Central memory CD4-positive, alpha-beta T cell (primary cell): ENCODE data around the gene SGTB.
A peak's percentile ranks its signal among the peaks of the same experiment; 100 is the strongest.
"Not testable (repeated sequence)": the region's sequence is repeated elsewhere in the genome, so short reads cannot be mapped to it uniquely, and the experiment has no call there.

Experiments used
- DNase-seq: peaks from one replicate; pipeline ENCODE4 v3.0.0; 2022
- total RNA-seq, 3 experiments: gene quantifications; one replicate each; lab custom pipeline; 2026; lab: John Stamatoyannopoulos, UW

SGTB gene
- 38.8 to 146 (median 129) reads per million in 3 experiments for total RNA-seq

- DNase-seq, result peak; percentile 76
Measured at GRCh38 chr5:65721720-65722574, at the start of gene SGTB, which contains the start of gene NLN. Gene SGTB (minus strand): TSS chr5:65722109. CDS start chr5:65720807, 1,302 bp downstream. Gene NLN (plus strand): TSS chr5:65722205. CDS start chr5:65722374, 169 bp downstream.

DNA sequence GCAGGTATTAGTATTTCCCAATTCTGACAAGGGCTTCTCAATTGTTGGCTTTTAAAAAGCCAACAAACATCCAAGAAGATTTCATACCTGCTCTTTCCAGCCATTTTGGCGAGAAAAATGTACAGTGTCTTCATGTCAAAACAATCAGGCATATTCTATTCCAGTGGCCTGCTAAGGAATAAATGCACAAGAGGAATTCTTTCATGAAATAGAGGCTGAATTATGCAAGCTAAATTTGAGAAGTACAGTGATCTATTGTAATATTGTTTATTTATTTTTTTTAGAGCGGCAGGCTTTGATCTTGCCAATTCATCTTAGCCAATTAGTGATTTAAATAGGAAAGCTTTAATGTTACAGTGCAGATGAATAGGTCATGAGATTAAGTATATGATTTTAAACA lies 49.4 kb upstream of the SGTB start:
- DNase-seq, result no peak

- no peak for DNase-seq
Measured at GRCh38 chr5:65769539-65769938, 47.6 kb upstream of the SGTB start.

GRCh38 chr5:65768723-65769346 lies 46.9 kb upstream of the SGTB start:
- DNase-seq, result no peak

DNA sequence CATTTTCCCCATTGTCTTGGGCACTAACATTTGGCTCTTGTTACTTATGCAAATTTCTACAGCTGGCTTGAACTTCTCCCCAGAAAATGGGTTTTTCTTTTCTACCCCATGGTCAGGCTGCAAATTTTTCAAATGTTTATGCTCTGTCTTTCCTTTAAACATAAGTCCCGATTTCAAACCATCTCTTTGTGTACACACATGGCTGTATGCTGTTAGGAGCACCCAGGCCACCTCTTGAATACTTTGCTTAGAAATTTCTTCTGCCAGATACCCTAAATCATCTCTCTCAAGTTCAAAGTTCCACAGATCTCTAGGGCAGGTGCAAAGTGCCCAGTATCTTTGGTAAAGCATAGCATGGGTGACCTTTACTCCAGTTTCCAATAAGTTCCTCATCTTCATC lies 45.7 kb upstream of the SGTB start:
- DNase-seq, result no peak

- no peak for DNase-seq
Measured at GRCh38 chr5:65766781-65767180, 44.9 kb upstream of the SGTB start.

DNA sequence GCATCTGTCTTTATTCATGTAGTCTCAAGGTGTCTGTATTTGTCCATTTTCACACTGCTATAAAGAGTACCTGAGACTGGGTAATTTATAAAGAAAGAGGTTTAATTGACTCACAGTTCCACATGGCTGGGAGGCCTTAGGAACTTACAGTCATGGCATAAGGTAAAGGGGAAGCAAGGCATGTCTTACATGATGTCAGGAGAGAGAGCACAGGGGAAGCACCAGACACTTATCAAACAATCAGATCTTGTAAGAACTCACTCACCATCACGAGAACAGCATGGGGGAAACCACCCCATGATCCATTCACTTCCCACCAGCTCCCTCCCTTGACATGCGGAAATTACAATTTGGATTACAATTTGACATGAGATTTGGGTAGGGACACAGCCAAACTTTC lies 44.3 kb upstream of the SGTB start:
- DNase-seq, result no peak

DNA sequence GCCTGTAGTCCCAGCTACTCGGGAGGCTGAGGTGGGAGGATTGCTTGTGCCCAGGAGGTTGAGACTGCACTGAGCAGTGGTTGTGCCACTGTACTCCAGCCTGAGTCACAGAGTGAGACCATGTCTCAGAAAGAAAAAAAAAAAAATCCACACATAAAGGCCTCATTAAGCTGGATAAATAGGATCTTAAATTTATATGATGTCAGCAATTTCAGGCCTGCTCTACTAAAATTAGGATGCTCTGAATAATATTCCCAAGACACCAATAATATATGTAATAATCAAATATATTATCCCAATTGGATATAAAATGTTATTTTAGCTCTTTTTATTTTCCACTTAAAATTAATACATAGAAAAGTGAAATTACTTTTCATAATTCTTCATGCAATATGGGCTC lies 43.7 kb upstream of the SGTB start:
- no peak for DNase-seq

DNA sequence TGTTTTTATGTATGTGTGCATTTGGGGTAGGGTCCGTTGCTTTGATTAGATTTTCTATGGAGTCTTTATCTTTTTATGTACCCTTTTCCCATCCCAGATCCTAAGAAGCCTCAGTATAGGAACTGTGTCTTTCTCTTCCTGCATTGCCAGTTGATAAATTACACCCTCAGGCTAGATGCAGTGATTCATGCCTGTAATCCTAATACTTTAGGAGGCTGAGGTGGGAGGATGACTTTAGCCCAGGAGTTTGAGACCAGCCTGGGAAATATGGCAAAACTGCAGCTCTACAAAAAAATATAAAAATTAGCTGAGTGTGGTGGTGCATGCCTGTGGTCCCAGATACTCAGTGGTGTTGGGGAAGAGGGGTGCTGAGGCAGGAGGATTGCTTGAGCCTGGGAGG lies 40.3 kb upstream of the SGTB start:
- no peak for DNase-seq

GRCh38 chr5:65760504-65761275 lies 38.8 kb upstream of the SGTB start:
- peak; percentile 59 for DNase-seq

DNA sequence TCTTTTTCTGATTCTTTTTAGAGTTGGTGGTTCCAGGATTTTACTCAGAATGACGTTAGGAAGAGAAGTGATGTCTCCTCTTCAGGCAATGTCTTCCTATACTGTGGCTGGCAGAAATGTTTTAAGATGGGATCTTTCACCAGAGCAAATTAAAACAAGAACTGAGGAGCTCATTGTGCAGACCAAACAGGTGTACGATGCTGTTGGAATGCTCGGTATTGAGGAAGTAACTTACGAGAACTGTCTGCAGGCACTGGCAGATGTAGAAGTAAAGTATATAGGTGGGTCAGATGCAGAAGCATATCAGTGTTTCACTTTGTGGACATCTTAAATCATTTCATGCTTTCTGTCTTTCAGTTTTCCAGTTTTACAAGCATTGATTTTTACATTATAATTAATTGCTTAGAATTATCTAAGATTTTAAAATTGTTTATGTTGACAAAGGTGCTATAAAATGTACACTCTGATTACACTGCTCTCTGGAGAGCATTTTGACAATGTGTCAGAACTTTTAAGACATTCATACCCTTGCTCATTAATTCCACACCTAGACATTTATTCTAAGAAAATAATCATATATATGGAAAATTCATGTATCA lies 36.7 kb upstream of the SGTB start:
- no peak for DNase-seq

- DNase-seq, result no peak
Measured at GRCh38 chr5:65753189-65753588, 31.3 kb upstream of the SGTB start.

GRCh38 chr5:65750938-65751337 lies 29.0 kb upstream of the SGTB start:
- DNase-seq, result no peak

GRCh38 chr5:65749956-65750355 lies 28.0 kb upstream of the SGTB start:
- no peak for DNase-seq

GRCh38 chr5:65749221-65749844 lies 27.4 kb upstream of the SGTB start:
- no peak for DNase-seq

GRCh38 chr5:65742565-65743231 lies 20.8 kb upstream of the SGTB start:
- DNase-seq, result no peak

- DNase-seq, result no peak
Measured at GRCh38 chr5:65739162-65739561, 17.3 kb upstream of the SGTB start.

DNA sequence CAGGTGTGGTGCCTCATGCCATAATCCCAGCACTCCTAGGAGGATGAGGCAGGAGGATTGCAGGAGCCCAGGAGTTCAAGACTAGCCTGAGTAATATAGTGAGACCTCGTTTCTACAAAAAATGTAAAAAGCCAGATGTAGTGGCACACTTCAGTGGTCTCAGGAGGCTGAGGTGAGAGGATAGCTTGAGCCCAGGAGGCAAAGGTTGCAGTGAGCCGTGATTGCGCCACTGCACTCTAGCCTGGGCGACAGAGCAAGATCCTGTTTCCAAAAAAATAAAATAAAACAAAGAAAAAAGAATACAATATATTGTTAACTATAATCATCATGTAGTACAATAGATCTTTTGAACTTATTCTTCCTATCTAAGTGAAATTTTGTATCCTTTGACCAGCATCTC lies 16.4 kb upstream of the SGTB start:
- DNase-seq, result no peak

DNA sequence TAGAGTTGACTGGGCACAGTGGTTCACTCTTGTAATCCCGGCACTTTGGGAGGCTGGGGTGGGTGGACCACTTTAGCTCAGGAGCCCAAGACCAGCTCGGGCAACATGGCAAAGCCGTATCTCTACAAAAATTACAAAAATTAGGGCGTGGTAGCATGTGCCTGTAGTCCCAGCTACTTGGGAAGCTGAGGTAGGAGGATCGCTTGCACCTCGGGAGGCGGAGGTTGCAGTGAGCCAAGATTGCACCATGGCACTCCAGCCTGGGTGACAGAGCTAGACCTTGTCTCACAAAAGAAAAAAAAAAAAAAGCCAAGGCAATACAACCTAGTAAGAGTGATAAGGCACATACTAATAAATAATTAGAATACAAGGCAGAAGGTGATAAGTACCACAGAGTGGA lies 15.9 kb upstream of the SGTB start:
- no peak for DNase-seq

GRCh38 chr5:65736011-65736410 lies 14.1 kb upstream of the SGTB start:
- DNase-seq, result no peak

DNA sequence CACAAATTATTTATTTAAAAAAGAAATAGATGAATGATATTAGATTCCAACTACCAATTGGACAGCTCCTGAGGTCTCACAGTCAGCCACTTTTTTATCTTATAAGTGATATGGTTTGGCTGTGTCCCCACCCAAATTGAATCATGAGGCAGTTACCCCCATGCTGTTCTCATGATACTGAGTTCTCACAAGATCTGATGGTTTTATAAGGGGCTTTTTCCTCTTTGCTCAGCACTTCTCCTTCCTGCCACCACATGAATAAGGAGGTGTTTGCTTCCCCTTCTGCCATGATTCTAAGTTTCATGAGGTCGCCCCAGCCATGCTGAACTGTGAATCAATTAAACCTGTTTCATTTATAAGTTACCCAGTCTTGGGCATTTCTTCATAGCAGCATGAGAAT lies 13.0 kb upstream of the SGTB start:
- DNase-seq, result no peak

DNA sequence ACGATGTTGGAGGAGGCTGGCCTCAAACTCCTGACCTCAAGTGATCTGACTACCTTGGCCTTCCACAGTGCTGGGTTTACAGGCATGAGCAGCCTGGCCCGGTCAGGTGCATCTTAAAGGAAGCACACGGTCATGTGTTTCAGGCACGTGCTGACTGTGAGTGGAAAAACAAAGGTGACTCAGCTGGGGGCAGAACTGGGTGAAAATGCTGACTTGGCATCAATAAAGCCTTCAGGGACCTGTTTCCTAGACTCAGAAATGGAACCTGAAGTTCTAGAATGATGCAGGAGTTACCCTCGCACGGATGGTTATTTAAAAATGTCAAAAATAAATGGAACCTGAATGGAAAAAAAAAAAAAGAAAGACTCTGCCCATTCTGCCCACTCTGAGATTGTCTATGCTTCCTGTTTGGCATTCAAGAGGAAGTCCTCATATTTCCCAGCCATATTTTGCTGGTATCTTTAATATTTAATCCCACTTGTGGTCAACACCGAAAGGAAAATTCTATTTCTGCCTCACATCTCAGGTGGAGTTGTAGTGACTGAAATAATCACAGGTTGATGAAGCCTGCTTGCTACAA lies 12.4 kb upstream of the SGTB start:
- not testable (repeated sequence) for DNase-seq
